Cardiac muscle cell (in vitro differentiated cells and primary cell): ENCODE data around the gene FGGY. TPM values are rescaled to one million over a fixed set of nuclear protein-coding genes. Genes with fewer than 3 reads are reported as not detected.

ENCODE experiments used
- DNase-seq, 2 donors: peaks; one replicate each; pipeline versions ENCODE4 v3.0.0 to v3.0.0-alpha.2; 2010 to 2017; ENCODE audit warnings: low read depth in 1 of 2, low spot score in 1 of 2
- H3K27ac ChIP-seq: fragments of 200-600 bp; sonication (generic); 2 replicates; pipeline ENCODE4 v1.5.1; 2016
- H3K27me3 ChIP-seq: fragments of 200-600 bp; sonication (generic); 2 replicates; pipeline ENCODE4 v1.6.0; 2016; ENCODE audit warnings: control low read depth
- H3K36me3 ChIP-seq: fragments of 200-600 bp; sonication (generic); 2 replicates; pipeline ENCODE4 v1.5.1; 2016; ENCODE audit warnings: control low read depth
- H3K4me1 ChIP-seq: fragments of 200-600 bp; sonication (generic); 2 replicates; pipeline ENCODE4 v1.8.1; 2017; ENCODE audit warnings: low read depth, mild to moderate bottlenecking, mixed run types
- H3K4me3 ChIP-seq: fragments of 200-600 bp; sonication (generic); 2 replicates; pipeline ENCODE4 v1.5.1; 2016; ENCODE audit warnings: mild to moderate bottlenecking
- H3K9me3 ChIP-seq: fragments of 200-600 bp; sonication (generic); 2 replicates; pipeline ENCODE4 v1.5.1; 2017; ENCODE audit warnings: low read depth, mild to moderate bottlenecking, control low read depth
- polyA plus RNA-seq: library from polyadenylated mRNA; unstranded; fragments of >200 nt; fragmentation: Nextera tagmentation; extraction: Ambion mirVana; gene quantifications from 2 replicates; pipeline ENCODE4 v1.2.1, GENCODE V29; 2016
- total RNA-seq: library from RNA; depleted of rRNA; stranded (reverse); fragments of >200 nt; gene quantifications from 2 replicates; pipeline ENCODE4 v1.2.3, GENCODE V29; 2016
- TF ChIP-seq, protein P1 (sequence below): IDR thresholded peaks from 2 replicates; pipeline ENCODE4 v1.5.1; 2012; ENCODE audit warnings: low read depth, mild to moderate bottlenecking, low read length

Gene FGGY
- total and polyA plus RNA-seq, 2 experiments from 2014 or later: 9.8 to 14.5 TPM

DNA sequence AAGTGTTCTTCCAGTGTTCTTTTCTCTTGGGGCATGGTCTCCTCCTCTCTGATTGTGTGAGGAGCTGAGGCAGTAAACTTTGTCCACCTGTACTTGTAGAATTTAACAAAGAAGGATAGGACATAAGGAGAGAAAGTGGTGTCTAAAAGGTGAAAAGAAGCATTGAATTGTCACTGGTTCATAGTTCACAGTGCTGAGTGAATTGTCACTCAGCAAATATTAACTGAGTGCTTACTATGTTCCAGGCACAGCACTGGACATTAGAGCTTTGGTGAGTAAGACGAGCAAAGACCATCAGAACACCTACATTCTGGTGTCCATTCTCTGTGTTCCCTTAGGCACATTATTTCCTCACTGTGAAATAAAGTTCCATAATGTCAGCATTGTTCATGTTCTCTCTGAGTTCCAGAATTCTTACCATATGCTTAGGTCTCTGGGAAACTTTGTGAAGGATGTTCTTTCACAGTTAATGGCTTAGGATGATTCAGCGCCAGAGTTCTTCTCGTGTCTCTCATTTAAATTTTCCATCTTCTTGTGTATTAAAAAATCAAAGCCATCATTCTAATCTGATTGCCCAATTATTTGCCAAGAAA is 361.1 kb downstream of the FGGY start:
- no peak overlapping the region for H3K4me3 ChIP-seq
- H3K27me3 ChIP-seq: no peaks in the 10 kb centered on the region
- TF ChIP-seq, protein P1, sequence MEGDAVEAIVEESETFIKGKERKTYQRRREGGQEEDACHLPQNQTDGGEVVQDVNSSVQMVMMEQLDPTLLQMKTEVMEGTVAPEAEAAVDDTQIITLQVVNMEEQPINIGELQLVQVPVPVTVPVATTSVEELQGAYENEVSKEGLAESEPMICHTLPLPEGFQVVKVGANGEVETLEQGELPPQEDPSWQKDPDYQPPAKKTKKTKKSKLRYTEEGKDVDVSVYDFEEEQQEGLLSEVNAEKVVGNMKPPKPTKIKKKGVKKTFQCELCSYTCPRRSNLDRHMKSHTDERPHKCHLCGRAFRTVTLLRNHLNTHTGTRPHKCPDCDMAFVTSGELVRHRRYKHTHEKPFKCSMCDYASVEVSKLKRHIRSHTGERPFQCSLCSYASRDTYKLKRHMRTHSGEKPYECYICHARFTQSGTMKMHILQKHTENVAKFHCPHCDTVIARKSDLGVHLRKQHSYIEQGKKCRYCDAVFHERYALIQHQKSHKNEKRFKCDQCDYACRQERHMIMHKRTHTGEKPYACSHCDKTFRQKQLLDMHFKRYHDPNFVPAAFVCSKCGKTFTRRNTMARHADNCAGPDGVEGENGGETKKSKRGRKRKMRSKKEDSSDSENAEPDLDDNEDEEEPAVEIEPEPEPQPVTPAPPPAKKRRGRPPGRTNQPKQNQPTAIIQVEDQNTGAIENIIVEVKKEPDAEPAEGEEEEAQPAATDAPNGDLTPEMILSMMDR: no peak
- no peaks in the 10 kb centered on the region for H3K9me3 ChIP-seq
- H3K36me3 ChIP-seq: no peaks in the 10 kb centered on the region
- H3K4me1 ChIP-seq: no peaks in the 10 kb centered on the region
- H3K27ac ChIP-seq: no peak overlapping the region
- DNase-seq: no peak

DNA sequence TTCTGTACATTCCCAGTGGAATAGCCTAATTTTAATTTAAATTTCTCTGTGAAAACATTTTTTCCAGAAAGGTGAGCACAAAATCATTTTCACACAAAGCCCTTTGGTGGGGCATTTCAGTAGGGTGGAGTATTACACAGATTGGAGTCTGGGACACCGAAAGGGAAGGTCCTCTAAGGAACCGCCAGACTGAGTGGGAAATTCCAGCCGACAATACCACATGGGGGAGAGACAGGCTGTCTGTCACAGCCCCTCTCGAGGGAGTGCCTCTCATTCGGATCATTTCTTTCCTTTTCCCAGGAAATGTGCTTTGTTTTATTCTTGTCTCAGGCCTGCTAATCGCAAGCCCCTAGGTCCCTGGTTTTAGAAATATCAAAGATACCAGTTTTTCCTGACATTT is 367.3 kb downstream of the FGGY start:
- no peak overlapping the region for H3K27ac ChIP-seq
- TF ChIP-seq, protein P1: no peak
- no peak for DNase-seq
- H3K4me3 ChIP-seq: no peak overlapping the region
- H3K4me1 ChIP-seq: no peaks in the 10 kb centered on the region
- H3K9me3 ChIP-seq: no peaks in the 10 kb centered on the region
- H3K36me3 ChIP-seq: no peaks in the 10 kb centered on the region
- no peaks in the 10 kb centered on the region for H3K27me3 ChIP-seq

DNA sequence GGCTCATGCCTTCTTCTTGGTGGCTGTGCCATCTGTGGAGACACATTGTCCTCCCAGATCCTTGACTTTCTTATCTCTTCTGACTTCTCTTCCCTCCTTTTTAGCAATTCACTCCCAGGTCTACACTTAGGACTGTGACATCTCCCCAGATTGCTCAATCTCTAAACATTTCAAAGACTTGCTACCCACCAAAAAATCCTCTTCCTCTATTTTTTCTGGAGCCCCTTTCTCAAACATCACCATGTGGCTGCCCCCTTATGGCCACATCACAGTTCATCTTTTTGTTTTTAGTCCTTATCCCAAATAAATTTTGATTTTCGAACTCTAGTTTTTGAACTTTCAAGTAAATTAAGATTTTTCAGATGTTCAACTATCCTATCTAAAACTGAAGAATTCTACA is 369.2 kb downstream of the FGGY start:
- TF ChIP-seq, protein P1: no peak
- H3K27ac ChIP-seq: no peak overlapping the region
- H3K4me1 ChIP-seq: peaks cover 6% of the 10 kb centered on the region
- no peaks in the 10 kb centered on the region for H3K9me3 ChIP-seq
- no peak overlapping the region for H3K4me3 ChIP-seq
- no peaks in the 10 kb centered on the region for H3K27me3 ChIP-seq
- H3K36me3 ChIP-seq: no peaks in the 10 kb centered on the region
- peak in 1 of 2 donors; percentile 23 for DNase-seq

DNA sequence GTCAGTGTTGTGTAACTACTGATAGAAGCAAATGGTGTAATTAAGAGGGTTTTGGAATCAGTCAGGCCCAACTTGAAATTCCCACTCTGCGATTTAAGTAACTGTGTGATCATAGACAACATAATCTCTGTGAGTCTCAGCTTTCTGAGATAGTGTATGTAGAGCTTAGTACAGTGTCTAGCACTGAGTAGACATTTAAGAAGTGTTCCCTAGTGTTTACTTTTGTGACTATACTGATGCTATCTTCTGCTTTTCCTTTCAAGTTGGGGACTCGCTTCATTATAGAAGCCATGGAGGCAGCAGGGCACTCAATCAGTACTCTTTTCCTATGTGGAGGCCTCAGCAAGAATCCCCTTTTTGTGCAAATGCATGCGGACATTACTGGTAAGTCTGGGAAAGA is 370.1 kb downstream of the FGGY start:
- Histone ChIP-seq H3K4me1 (peaks cover 6% of the 10 kb centered on the region), H3K4me3 (no peak overlapping the region), H3K27ac (no peak overlapping the region), H3K36me3 (no peaks in the 10 kb centered on the region), H3K9me3 (no peaks in the 10 kb centered on the region), H3K27me3 (no peaks in the 10 kb centered on the region)
- TF ChIP-seq, protein P1: no peak
- no peak for DNase-seq

DNA sequence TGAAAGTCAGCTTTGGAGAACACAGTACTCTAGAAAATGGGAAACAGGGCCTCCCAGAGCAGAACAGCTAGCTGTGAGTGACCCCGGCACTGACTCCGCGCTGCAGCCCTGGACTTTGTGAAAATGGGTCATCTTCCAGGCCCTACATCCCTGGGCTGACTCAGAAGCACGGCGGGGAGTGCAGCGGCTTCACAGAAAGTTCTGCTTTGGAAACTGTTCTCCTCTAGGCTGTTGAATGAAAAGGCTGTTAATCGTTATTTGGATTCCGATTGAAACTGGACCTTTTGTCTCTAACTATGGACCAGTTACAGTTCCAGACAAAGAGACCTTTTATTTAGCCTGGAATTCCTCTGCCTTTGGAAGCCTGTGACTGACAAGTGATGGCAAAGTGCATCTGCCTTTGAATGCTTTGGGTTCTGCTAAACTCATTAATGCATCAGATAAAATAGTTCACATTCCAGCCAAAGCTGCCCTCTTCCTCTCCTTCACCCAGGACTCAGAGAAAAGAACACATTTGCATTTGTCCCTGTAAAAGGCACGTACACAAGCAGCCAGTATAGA is 372.9 kb downstream of the FGGY start:
- no peaks in the 10 kb centered on the region for H3K27me3 ChIP-seq
- DNase-seq: peak; percentile 26 to 73
- peak overlapping the region; percentile 33 for H3K27ac ChIP-seq
- no peaks in the 10 kb centered on the region for H3K36me3 ChIP-seq
- no peaks in the 10 kb centered on the region for H3K9me3 ChIP-seq
- no peak overlapping the region for H3K4me3 ChIP-seq
- H3K4me1 ChIP-seq: peaks cover 6% of the 10 kb centered on the region
- TF ChIP-seq, protein P1: no peak
